Trophoblast cell (in vitro differentiated cells and primary cell): ENCODE results near the gene CHCHD6.

Experiments used
- DNase-seq, 2 donors: peaks; one replicate each; pipeline ENCODE4 v3.0.0-alpha.2; 2016
- H2AFZ ChIP-seq: 2 replicates; pipeline ENCODE4 v1.6.1; 2013; ENCODE audit warnings: low read length, moderate library complexity, mild to moderate bottlenecking; ENCODE audit not compliant: insufficient read depth, poor library complexity
- H2AK5ac ChIP-seq: 2 replicates; pipeline ENCODE4 v1.6.1; 2013; ENCODE audit warnings: mild to moderate bottlenecking, low read length
- H2BK120ac ChIP-seq: 2 replicates; pipeline ENCODE4 v1.6.1; 2013; ENCODE audit warnings: low read length, mild to moderate bottlenecking, moderate library complexity; ENCODE audit not compliant: insufficient read depth, poor library complexity
- H2BK12ac ChIP-seq: 2 replicates; pipeline ENCODE4 v1.6.1; 2013; ENCODE audit warnings: mild to moderate bottlenecking, low read length, moderate library complexity
- H2BK5ac ChIP-seq: 2 replicates; pipeline ENCODE4 v1.6.1; 2013; ENCODE audit warnings: low read length, low read depth, moderate library complexity, mild to moderate bottlenecking; ENCODE audit not compliant: poor library complexity
- H3K14ac ChIP-seq: 2 replicates; pipeline ENCODE4 v1.6.1; 2013; ENCODE audit warnings: mild to moderate bottlenecking, low read length
- H3K18ac ChIP-seq: 2 replicates; pipeline ENCODE4 v1.6.1; 2013; ENCODE audit warnings: mild to moderate bottlenecking, low read length
- H3K23ac ChIP-seq: 2 replicates; pipeline ENCODE4 v1.6.1; 2013; ENCODE audit warnings: low read length
- H3K27ac ChIP-seq: 2 replicates; pipeline ENCODE4 v1.5.1; 2013; ENCODE audit warnings: low read depth, mild to moderate bottlenecking, inconsistent platforms, low read length, moderate library complexity
- H3K27me3 ChIP-seq: 2 replicates; pipeline ENCODE4 v1.6.1; 2013; ENCODE audit warnings: inconsistent platforms, mild to moderate bottlenecking, low read length, moderate library complexity; ENCODE audit not compliant: insufficient read depth
- H3K36me3 ChIP-seq, 2 experiments: 1 replicate in 1 of 2; 2 replicates in 1 of 2; pipeline ENCODE4 v1.6.1; 2013; ENCODE audit warnings: low read length in 2 of 2, mild to moderate bottlenecking in 2 of 2, moderate library complexity in 1 of 2; ENCODE audit not compliant: insufficient read depth in 2 of 2, control insufficient read depth in 1 of 2
- H3K4ac ChIP-seq: 2 replicates; pipeline ENCODE4 v1.6.1; 2013; ENCODE audit warnings: low read depth, mild to moderate bottlenecking, low read length, moderate library complexity
- H3K4me1 ChIP-seq, 2 experiments: 1 replicate in 1 of 2; 2 replicates in 1 of 2; pipeline ENCODE4 v1.6.1; 2013; ENCODE audit warnings: low read length in 2 of 2, mild to moderate bottlenecking in 2 of 2, moderate library complexity in 1 of 2; ENCODE audit not compliant: insufficient read depth in 2 of 2, control insufficient read depth in 1 of 2
- H3K4me2 ChIP-seq: 2 replicates; pipeline ENCODE4 v1.6.1; 2013; ENCODE audit warnings: inconsistent platforms, mild to moderate bottlenecking, low read length, moderate library complexity
- H3K4me3 ChIP-seq: 2 replicates; pipeline ENCODE4 v1.5.1; 2013; ENCODE audit warnings: mild to moderate bottlenecking, low read depth, low read length, inconsistent platforms
- H3K79me1 ChIP-seq: one replicate; pipeline ENCODE4 v1.6.1; 2013; ENCODE audit warnings: low read length
- H3K79me2 ChIP-seq: 2 replicates; pipeline ENCODE4 v1.6.1; 2013; ENCODE audit warnings: low read length, mild to moderate bottlenecking; ENCODE audit not compliant: control insufficient read depth, insufficient read depth, poor library complexity
- H3K9ac ChIP-seq: 2 replicates; pipeline ENCODE4 v1.6.1; 2013; ENCODE audit warnings: mild to moderate bottlenecking, low read length
- H3K9me3 ChIP-seq: 2 replicates; pipeline ENCODE4 v1.6.1; 2013; ENCODE audit warnings: low read depth, mild to moderate bottlenecking, control low read depth, inconsistent platforms, low read length; ENCODE audit not compliant: insufficient read depth
- H4K12ac ChIP-seq: 2 replicates; pipeline ENCODE4 v1.6.1; 2013; ENCODE audit warnings: low read depth, mild to moderate bottlenecking, low read length, moderate library complexity
- H4K8ac ChIP-seq: 2 replicates; pipeline ENCODE4 v1.6.1; 2013; ENCODE audit warnings: low read depth, mild to moderate bottlenecking, low read length, moderate library complexity
- H4K91ac ChIP-seq: one replicate; pipeline ENCODE4 v1.6.1; 2013; ENCODE audit warnings: low read depth, mild to moderate bottlenecking, low read length, moderate library complexity
- WGBS: extraction: QIAGEN DNeasy Blood & Tissue Kit; methylation state at CpG from one replicate; pipeline ENCODE4 v1.1.7; 2013; ENCODE audit warnings: missing lambda C conversion rate; ENCODE audit not compliant: insufficient read length, insufficient coverage; ENCODE audit errors: extremely low coverage; 5-methylcytosine and 5-hydroxymethylcytosine counted together

CHCHD6 gene

GRCh38 chr3:126996905-126997304, 292.9 kb downstream of the CHCHD6 start:
- DNase-seq, result no peak
- H3K4me3 ChIP-seq, result no peak overlapping the region
- peaks cover 5% of the 10 kb centered on the region in 2 experiments for H3K4me1 ChIP-seq
- no peak overlapping the region for H3K14ac ChIP-seq
- H2AK5ac ChIP-seq, result no peak overlapping the region
- peaks cover 33% of the 10 kb centered on the region in 2 experiments for H3K36me3 ChIP-seq
- H3K9me3 ChIP-seq, result peaks cover 2% of the 10 kb centered on the region
- H3K4me2 ChIP-seq, result no peak overlapping the region
- no peak overlapping the region for H2BK5ac ChIP-seq
- no peak overlapping the region for H2AFZ ChIP-seq
- no peak overlapping the region for H3K18ac ChIP-seq
- H3K4ac ChIP-seq, result no peak overlapping the region
- H4K8ac ChIP-seq, result no peak overlapping the region
- H3K79me2 ChIP-seq, result no peaks in the 10 kb centered on the region
- H3K27me3 ChIP-seq, result no peaks in the 10 kb centered on the region
- no peak overlapping the region for H4K91ac ChIP-seq
- H3K27ac ChIP-seq, result no peak overlapping the region
- no peak overlapping the region for H2BK12ac ChIP-seq
- no peak overlapping the region for H4K12ac ChIP-seq
- WGBS, result no CpG with 5 or more reads among the region's 7 CpGs
- no peak overlapping the region for H3K9ac ChIP-seq
- H3K23ac ChIP-seq, result no peak overlapping the region
- no peak overlapping the region for H2BK120ac ChIP-seq
- peaks cover 3% of the 10 kb centered on the region for H3K79me1 ChIP-seq

- no peak overlapping the region for H3K14ac ChIP-seq
- H4K91ac ChIP-seq, result no peak overlapping the region
- no peak overlapping the region for H2AFZ ChIP-seq
- no peak for DNase-seq
- no peak overlapping the region for H4K12ac ChIP-seq
- H3K4me1 ChIP-seq, result peaks cover 11% of the 10 kb centered on the region in 2 experiments
- peaks cover 2% of the 10 kb centered on the region for H3K79me2 ChIP-seq
- no peak overlapping the region for H2BK120ac ChIP-seq
- WGBS, result no CpG with 5 or more reads among the region's 19 CpGs
- no peak overlapping the region for H3K23ac ChIP-seq
- H3K9me3 ChIP-seq, result peaks cover 2% of the 10 kb centered on the region
- no peak overlapping the region for H2BK5ac ChIP-seq
- no peak overlapping the region for H2BK12ac ChIP-seq
- no peak overlapping the region for H3K4ac ChIP-seq
- H3K27ac ChIP-seq, result no peak overlapping the region
- H3K27me3 ChIP-seq, result no peaks in the 10 kb centered on the region
- peaks cover 5% of the 10 kb centered on the region for H3K79me1 ChIP-seq
- H3K4me2 ChIP-seq, result no peak overlapping the region
- H2AK5ac ChIP-seq, result no peak overlapping the region
- no peak overlapping the region for H3K9ac ChIP-seq
- no peak overlapping the region for H3K4me3 ChIP-seq
- H4K8ac ChIP-seq, result no peak overlapping the region
- H3K36me3 ChIP-seq, result peaks cover 30% of the 10 kb centered on the region in 2 experiments
- H3K18ac ChIP-seq, result no peak overlapping the region
Measured at GRCh38 chr3:126997455-126998038, 293.5 kb downstream of the CHCHD6 start.

GRCh38 chr3:126998320-126998719, 294.3 kb downstream of the CHCHD6 start:
- DNase-seq, result no peak
- Histone ChIP-seq H2BK5ac (no peak overlapping the region), H3K9me3 (peaks cover 2% of the 10 kb centered on the region), H3K4ac (no peak overlapping the region), H3K9ac (no peak overlapping the region), H2AFZ (no peak overlapping the region), H3K27me3 (no peaks in the 10 kb centered on the region), H3K23ac (no peak overlapping the region), H4K12ac (no peak overlapping the region), H3K14ac (no peak overlapping the region), H3K4me2 (no peak overlapping the region), H3K79me1 (peaks cover 5% of the 10 kb centered on the region), H3K18ac (no peak overlapping the region), H3K79me2 (peaks cover 2% of the 10 kb centered on the region), H3K4me1 (peaks cover 14 to 16% of the 10 kb centered on the region in 2 experiments), H2BK12ac (no peak overlapping the region), H3K27ac (no peak overlapping the region), H3K36me3 (peaks cover 24 to 31% of the 10 kb centered on the region in 2 experiments), H3K4me3 (no peak overlapping the region), H4K91ac (no peak overlapping the region), H4K8ac (no peak overlapping the region), H2AK5ac (no peak overlapping the region), H2BK120ac (no peak overlapping the region)
- WGBS, result no CpG with 5 or more reads among the region's 4 CpGs

- Histone ChIP-seq H4K91ac (no peak overlapping the region), H2BK12ac (no peak overlapping the region), H3K27me3 (no peaks in the 10 kb centered on the region), H3K79me2 (peaks cover 2% of the 10 kb centered on the region), H3K27ac (no peak overlapping the region), H2AK5ac (no peak overlapping the region), H3K14ac (no peak overlapping the region), H3K18ac (no peak overlapping the region), H2AFZ (no peak overlapping the region), H2BK120ac (no peak overlapping the region), H3K9ac (no peak overlapping the region), H3K4me1 (peaks cover 14 to 19% of the 10 kb centered on the region in 2 experiments), H3K4ac (no peak overlapping the region), H2BK5ac (no peak overlapping the region), H3K79me1 (peaks cover 5% of the 10 kb centered on the region), H3K23ac (no peak overlapping the region), H3K4me2 (no peak overlapping the region), H3K36me3 (peaks cover 25 to 31% of the 10 kb centered on the region in 2 experiments), H3K4me3 (no peak overlapping the region), H4K12ac (no peak overlapping the region), H4K8ac (no peak overlapping the region), H3K9me3 (peaks cover 2% of the 10 kb centered on the region)
- no peak for DNase-seq
- WGBS, result no CpG with 5 or more reads among the region's 3 CpGs
Measured at GRCh38 chr3:126998728-126999127, 294.7 kb downstream of the CHCHD6 start.
